GM21528 (cell line): ENCODE results near the gene ALDOC.
"Not testable (repeated sequence)": the region's sequence is repeated elsewhere in the genome, so short reads cannot be mapped to it uniquely, and the experiment has no call there.

Experiments used
- ATAC-seq: cut with Tn5 transposase; IDR thresholded peaks from one replicate; pipeline ENCODE4 v1.9.1; 2021; ENCODE audit warnings: mild to moderate bottlenecking, moderate library complexity; ENCODE audit not compliant: unreplicated experiment, low FRiP score

ALDOC gene

GRCh38 chr17:28584434-28584833, 7.7 kb upstream of the ALDOC start:
- ATAC-seq, result no peak

- ATAC-seq, result no peak
These were observed 5.8 kb upstream of the ALDOC start for GRCh38 chr17:28582513-28582912.

- no peak for ATAC-seq
These were observed 4.3 kb upstream of the ALDOC start for GRCh38 chr17:28580959-28581358.

- no peak for ATAC-seq
These were observed 2.8 kb upstream of the ALDOC start for GRCh38 chr17:28579526-28579925.

- no peak for ATAC-seq
These were observed 1.8 kb upstream of the ALDOC start for GRCh38 chr17:28578246-28579195.

GRCh38 chr17:28577466-28577824, 750 bp upstream of the ALDOC start:
- no peak for ATAC-seq

- ATAC-seq, result not testable (repeated sequence)
These were observed 679 bp downstream of the ALDOC start for GRCh38 chr17:28576016-28576415.

- no peak for ATAC-seq
These were observed 1.4 kb downstream of the ALDOC start for GRCh38 chr17:28575126-28575795.

- no peak for ATAC-seq
These were observed 2.2 kb downstream of the ALDOC start for GRCh38 chr17:28574526-28574925.

GRCh38 chr17:28573966-28574480, 2.7 kb downstream of the ALDOC start:
- no peak for ATAC-seq

GRCh38 chr17:28573521-28573920, 3.2 kb downstream of the ALDOC start:
- no peak for ATAC-seq

- ATAC-seq, result no peak
These were observed 3.7 kb downstream of the ALDOC start for GRCh38 chr17:28573040-28573380.

- no peak for ATAC-seq
These were observed 4.2 kb downstream of the ALDOC start for GRCh38 chr17:28572259-28573039.

- peak; percentile 77 for ATAC-seq
These were observed 5.2 kb downstream of the ALDOC start, which contains the start of gene PIGS for GRCh38 chr17:28571361-28572122. Gene PIGS, minus strand, starts transcription at chr17:28571524. Its CDS starts 28 bp downstream, at chr17:28571496.

GRCh38 chr17:28570716-28571360, 5.9 kb downstream of the ALDOC start:
- peak; percentile 32 for ATAC-seq

GRCh38 chr17:28569446-28569845, 7.2 kb downstream of the ALDOC start:
- no peak for ATAC-seq

GRCh38 chr17:28567604-28568003, 9.1 kb downstream of the ALDOC start:
- ATAC-seq, result no peak

GRCh38 chr17:28563475-28563874, 13.2 kb downstream of the ALDOC start:
- ATAC-seq, result no peak

GRCh38 chr17:28555022-28555421, 21.7 kb downstream of the ALDOC start:
- ATAC-seq, result no peak

- ATAC-seq, result no peak
These were observed 22.1 kb downstream of the ALDOC start for GRCh38 chr17:28554565-28554964.
